ENCODE measurements around the gene OSBPL10. TPM values are rescaled to one million over a fixed set of nuclear protein-coding genes. Genes with fewer than 3 reads are reported as not detected.

OSBPL10 gene
- total RNA-seq, 2 donors from 2014 or later = 4.2 to 8.2 TPM

- Histone ChIP-seq H3K4me1 (no peaks in the 10 kb centered on the region), H3K4me3 (no peak overlapping the region), H3K9me3 (no peaks in the 10 kb centered on the region), H3K27ac (no peak overlapping the region), H3K27me3 (no peaks in the 10 kb centered on the region), H3K36me3 (no peaks in the 10 kb centered on the region)
- no peak for DNase-seq (ENCODE audit: low spot score)
- TF ChIP-seq, protein P1, sequence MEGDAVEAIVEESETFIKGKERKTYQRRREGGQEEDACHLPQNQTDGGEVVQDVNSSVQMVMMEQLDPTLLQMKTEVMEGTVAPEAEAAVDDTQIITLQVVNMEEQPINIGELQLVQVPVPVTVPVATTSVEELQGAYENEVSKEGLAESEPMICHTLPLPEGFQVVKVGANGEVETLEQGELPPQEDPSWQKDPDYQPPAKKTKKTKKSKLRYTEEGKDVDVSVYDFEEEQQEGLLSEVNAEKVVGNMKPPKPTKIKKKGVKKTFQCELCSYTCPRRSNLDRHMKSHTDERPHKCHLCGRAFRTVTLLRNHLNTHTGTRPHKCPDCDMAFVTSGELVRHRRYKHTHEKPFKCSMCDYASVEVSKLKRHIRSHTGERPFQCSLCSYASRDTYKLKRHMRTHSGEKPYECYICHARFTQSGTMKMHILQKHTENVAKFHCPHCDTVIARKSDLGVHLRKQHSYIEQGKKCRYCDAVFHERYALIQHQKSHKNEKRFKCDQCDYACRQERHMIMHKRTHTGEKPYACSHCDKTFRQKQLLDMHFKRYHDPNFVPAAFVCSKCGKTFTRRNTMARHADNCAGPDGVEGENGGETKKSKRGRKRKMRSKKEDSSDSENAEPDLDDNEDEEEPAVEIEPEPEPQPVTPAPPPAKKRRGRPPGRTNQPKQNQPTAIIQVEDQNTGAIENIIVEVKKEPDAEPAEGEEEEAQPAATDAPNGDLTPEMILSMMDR (IDR thresholded peaks at IDR 0.05) = no peak
Measured at GRCh38 chr3:31813686-31814085, 167.4 kb downstream of the OSBPL10 start.

GRCh38 chr3:31813197-31813596 lies 167.9 kb downstream of the OSBPL10 start:
- TF ChIP-seq, protein P1 (IDR thresholded peaks at IDR 0.05) = no peak
- Histone ChIP-seq H3K36me3 (no peaks in the 10 kb centered on the region), H3K4me1 (no peaks in the 10 kb centered on the region), H3K27me3 (no peaks in the 10 kb centered on the region), H3K4me3 (no peak overlapping the region), H3K27ac (no peak overlapping the region), H3K9me3 (no peaks in the 10 kb centered on the region)
- no peak for DNase-seq (ENCODE audit: low spot score)

- Histone ChIP-seq H3K4me1 (no peaks in the 10 kb centered on the region), H3K27ac (no peak overlapping the region), H3K36me3 (no peaks in the 10 kb centered on the region), H3K4me3 (no peak overlapping the region), H3K27me3 (no peaks in the 10 kb centered on the region), H3K9me3 (no peaks in the 10 kb centered on the region)
- DNase-seq (ENCODE audit: low spot score) = no peak
- TF ChIP-seq, protein P1 (IDR thresholded peaks at IDR 0.05) = no peak
Measured at GRCh38 chr3:31810991-31811433, 170.1 kb downstream of the OSBPL10 start.

DNA sequence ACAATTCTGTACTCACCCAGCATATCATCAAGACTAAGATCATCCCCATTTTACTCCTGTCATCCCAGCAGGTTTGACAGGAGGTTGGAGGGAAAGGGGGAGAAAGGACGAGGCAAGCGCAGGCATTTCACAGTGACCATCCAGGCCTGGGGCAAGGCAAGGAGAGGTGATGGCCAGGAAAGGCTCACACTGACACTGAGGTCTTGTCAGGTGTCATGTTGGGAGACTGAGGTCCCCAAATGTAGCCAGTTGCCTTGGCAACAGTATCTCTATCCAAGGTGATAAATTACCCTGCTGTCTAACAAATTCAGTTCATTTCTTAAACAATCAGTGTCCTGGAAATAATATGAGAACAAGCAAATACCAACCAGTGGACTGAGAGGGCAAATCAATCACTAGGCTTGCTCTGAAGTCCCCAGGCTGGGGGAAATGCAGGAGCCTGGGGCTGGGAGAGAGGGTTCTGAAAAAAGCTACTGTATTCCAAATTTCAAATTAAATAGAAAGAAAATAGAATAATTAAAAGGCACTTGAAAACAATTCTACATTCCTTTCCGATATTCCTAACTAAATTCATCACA lies 172.8 kb downstream of the OSBPL10 start:
- Histone ChIP-seq H3K4me1 (no peaks in the 10 kb centered on the region), H3K36me3 (no peaks in the 10 kb centered on the region), H3K27me3 (no peaks in the 10 kb centered on the region), H3K4me3 (no peak overlapping the region), H3K9me3 (no peaks in the 10 kb centered on the region), H3K27ac (no peak overlapping the region)
- DNase-seq (ENCODE audit: low spot score) = no peak
- TF ChIP-seq, protein P1 (IDR thresholded peaks at IDR 0.05) = no peak

DNA sequence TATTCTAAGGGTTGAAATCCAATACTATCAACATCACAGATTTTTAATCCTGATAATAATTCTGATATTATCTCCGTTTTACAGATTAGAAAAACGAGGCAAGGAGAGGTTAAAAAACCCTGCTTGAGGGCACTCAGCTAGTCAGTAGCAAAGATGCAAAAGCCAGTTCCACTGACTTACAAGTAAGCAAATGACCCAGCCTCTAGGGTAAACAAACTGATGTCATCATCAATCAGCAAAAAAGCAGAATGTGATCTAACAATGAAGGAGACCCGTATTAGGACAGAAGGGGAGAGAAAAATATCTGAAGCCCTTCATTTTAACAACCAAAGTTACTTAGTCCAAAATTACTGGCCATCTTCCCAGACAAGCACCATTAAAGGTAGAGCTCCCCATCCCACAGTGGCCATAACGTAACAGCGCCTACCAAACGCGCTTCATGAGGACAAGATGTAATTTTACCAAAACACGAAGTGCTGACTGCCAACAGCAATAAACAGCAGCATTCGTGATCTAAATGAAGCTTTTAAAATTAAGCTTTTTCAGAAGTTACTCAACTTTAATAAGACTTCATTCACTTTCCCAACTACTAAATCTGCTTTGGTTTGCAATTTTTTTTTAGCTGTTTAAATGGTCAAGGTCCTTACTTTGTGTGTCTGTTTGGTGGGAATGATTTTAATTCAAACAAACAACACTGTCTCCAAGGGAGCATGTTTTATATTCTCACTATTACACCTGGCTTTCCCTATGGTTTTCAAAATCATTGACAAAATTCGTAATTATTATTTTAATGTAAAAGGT lies 176.6 kb downstream of the OSBPL10 start:
- Histone ChIP-seq H3K27ac (no peak overlapping the region), H3K36me3 (no peaks in the 10 kb centered on the region), H3K27me3 (no peaks in the 10 kb centered on the region), H3K4me1 (no peaks in the 10 kb centered on the region), H3K9me3 (no peaks in the 10 kb centered on the region), H3K4me3 (no peak overlapping the region)
- TF ChIP-seq, protein P1 (IDR thresholded peaks at IDR 0.05) = no peak
- DNase-seq (ENCODE audit: low spot score) = no peak

All from right atrium auricular region (tissue), 2 donors.